GM21423 (cell line): ENCODE measurements around the gene ZNF511.
"Not testable (repeated sequence)": the region's sequence is repeated elsewhere in the genome, so short reads cannot be mapped to it uniquely, and the experiment has no call there.

Experiments used
- ATAC-seq: cut with Tn5 transposase; IDR thresholded peaks from one replicate; pipeline ENCODE4 v1.9.1; 2021; ENCODE audit warnings: mild to moderate bottlenecking, moderate library complexity; ENCODE audit not compliant: unreplicated experiment

ZNF511 gene

GRCh38 chr10:133313192-133313591, 4.5 kb downstream of the ZNF511 start:
- ATAC-seq: no peak

GRCh38 chr10:133314911-133315310, 6.2 kb downstream of the ZNF511 start:
- no peak for ATAC-seq

- no peak for ATAC-seq
Measured at GRCh38 chr10:133315847-133316246, 7.1 kb downstream of the ZNF511 start.

- no peak for ATAC-seq
Measured at GRCh38 chr10:133316266-133316665, 7.6 kb downstream of the ZNF511 start.

GRCh38 chr10:133316732-133317131, 8.0 kb downstream of the ZNF511 start:
- no peak for ATAC-seq

- peak; percentile 89 for ATAC-seq
Measured at GRCh38 chr10:133318494-133319127, 9.9 kb downstream of the ZNF511 start.

GRCh38 chr10:133320852-133321422, 12.2 kb downstream of the ZNF511 start:
- not testable (repeated sequence) for ATAC-seq

- ATAC-seq: not testable (repeated sequence)
Measured at GRCh38 chr10:133322064-133322709, 13.5 kb downstream of the ZNF511 start.

- ATAC-seq: no peak
Measured at GRCh38 chr10:133324198-133324792, 15.6 kb downstream of the ZNF511 start.

- no peak for ATAC-seq
Measured at GRCh38 chr10:133324857-133325260, 16.1 kb downstream of the ZNF511 start.

- no peak for ATAC-seq
Measured at GRCh38 chr10:133325440-133326222, 16.9 kb downstream of the ZNF511 start.

- ATAC-seq: no peak
Measured at GRCh38 chr10:133326223-133326551, 17.5 kb downstream of the ZNF511 start.

GRCh38 chr10:133326745-133327650, 18.3 kb downstream of the ZNF511 start:
- ATAC-seq: no peak

GRCh38 chr10:133327651-133328357, 19.1 kb downstream of the ZNF511 start:
- no peak for ATAC-seq

GRCh38 chr10:133328358-133329343, 19.9 kb downstream of the ZNF511 start:
- no peak for ATAC-seq

GRCh38 chr10:133329491-133330202, 20.9 kb downstream of the ZNF511 start:
- ATAC-seq: peak; percentile 87

- no peak for ATAC-seq
Measured at GRCh38 chr10:133332936-133333699, 24.4 kb downstream of the ZNF511 start.
